ENCODE data around the gene TLN1. TPM values are rescaled to one million over a fixed set of nuclear protein-coding genes. Genes with fewer than 3 reads are reported as not detected.

Gene TLN1
- total and polyA plus RNA-seq, 2 donors (not counting 1 experiment from before 2014, with no cell fraction given): 102 to 280 TPM

GRCh38 chr9:35705372-35705771, 26.6 kb downstream of the TLN1 start:
- intact Hi-C loops (cut with micrococcal nuclease): no loop called here
- no peaks in the 10 kb centered on the region for H3K4me1 ChIP-seq (ENCODE audit: control insufficient read depth in 2 of 2, insufficient read depth in 2 of 2, low read length in 2 of 2)

More at GRCh38 chr9:35705372-35705771, 26.6 kb downstream of the TLN1 start:
- Histone ChIP-seq H3K27me3 (replicated peaks in 1 of 4; ENCODE audit: control extremely low read depth in 1 of 4, control insufficient read depth in 3 of 4, insufficient read depth in 4 of 4, low read length in 3 of 4) (no peaks in the 10 kb centered on the region), H2AFZ (ENCODE audit: insufficient read depth, low read depth, low read length, poor library complexity, severe bottlenecking) (no peak overlapping the region), H3K36me3 (replicated peaks in 1 of 2; ENCODE audit: control extremely low read depth in 1 of 2, control insufficient read depth in 1 of 2, extremely low read depth in 1 of 2, insufficient read depth in 2 of 2, low read length in 1 of 2) (peaks cover 4 to 90% of the 10 kb centered on the region in 2 experiments), H3K4me3 (ENCODE audit: control extremely low read depth in 1 of 5, extremely low read depth in 1 of 5, insufficient read depth in 1 of 5, low read depth in 2 of 5, low read length in 4 of 5) (no peak overlapping the region), H3K27ac (ENCODE audit: low read length in 2 of 2) (no peak overlapping the region), H4K20me1 (ENCODE audit: control insufficient read depth, insufficient read depth, low read length, poor library complexity, severe bottlenecking) (peaks cover 18% of the 10 kb centered on the region), H3K9me3 (ENCODE audit: control extremely low read depth in 1 of 3, control insufficient read depth in 2 of 3, insufficient read depth in 1 of 3, low read length in 2 of 3) (no peaks in the 10 kb centered on the region), H3K79me2 (ENCODE audit: control insufficient read depth, insufficient read depth, low read length) (peaks cover 13% of the 10 kb centered on the region), H3K9ac (ENCODE audit: low read length) (no peak overlapping the region), H3K4me2 (replicated peaks; ENCODE audit: low read depth, low read length, poor library complexity, severe bottlenecking) (no peak overlapping the region)
- Mint-ChIP-seq H3K9me3 (ENCODE audit: insufficient read depth) (no peaks in the 10 kb centered on the region), H3K27ac (no peak overlapping the region), H3K4me3 (no peak overlapping the region), H3K27me3 (no peaks in the 10 kb centered on the region), H3K4me1 (no peaks in the 10 kb centered on the region)
- DNase-seq (no peak), ATAC-seq (ENCODE audit: low read depth) (no peak)
- WGBS (ENCODE audit: insufficient coverage): 93% methylated on average over 8 of the region's 8 CpGs
- ChIA-PET CTCF (interaction anchor here (20.4 kb wide), 1 partner anchor 11 kb away, joined by 195 read pairs; the partner anchor contains the start of gene TPM2), POLR2A (no interaction called here)
- no peak for TF ChIP-seq CTCF (IDR thresholded peaks at IDR 0.05)
- no peak for TF ChIP-seq EZH2 (IDR thresholded peaks at IDR 0.05; ENCODE audit: borderline replicate concordance, insufficient read depth, low read depth, low read length, poor library complexity, severe bottlenecking)
